Tongue (tissue), 2 donors: ENCODE data around the gene DUSP12. TPM values are rescaled to one million over a fixed set of nuclear protein-coding genes. Genes with fewer than 3 reads are reported as not detected.
"Not testable (repeated sequence)": the region's sequence is repeated elsewhere in the genome, so short reads cannot be mapped to it uniquely, and the experiment has no call there.

Experiments
- DNase-seq: peaks from one replicate; pipeline ENCODE4 v3.0.0-alpha.2; 2015
- total RNA-seq: library from RNA; depleted of rRNA; stranded (reverse); fragments of >200 nt; gene quantifications from one replicate; pipeline ENCODE4 v1.2.3, GENCODE V29; 2014

DUSP12 gene
- total RNA-seq, 1 donor from 2014 or later, result 55.5 TPM

GRCh38 chr1:161727256-161727924, 22.2 kb upstream of the DUSP12 start:
- DNase-seq, result peak; percentile 37

DNA sequence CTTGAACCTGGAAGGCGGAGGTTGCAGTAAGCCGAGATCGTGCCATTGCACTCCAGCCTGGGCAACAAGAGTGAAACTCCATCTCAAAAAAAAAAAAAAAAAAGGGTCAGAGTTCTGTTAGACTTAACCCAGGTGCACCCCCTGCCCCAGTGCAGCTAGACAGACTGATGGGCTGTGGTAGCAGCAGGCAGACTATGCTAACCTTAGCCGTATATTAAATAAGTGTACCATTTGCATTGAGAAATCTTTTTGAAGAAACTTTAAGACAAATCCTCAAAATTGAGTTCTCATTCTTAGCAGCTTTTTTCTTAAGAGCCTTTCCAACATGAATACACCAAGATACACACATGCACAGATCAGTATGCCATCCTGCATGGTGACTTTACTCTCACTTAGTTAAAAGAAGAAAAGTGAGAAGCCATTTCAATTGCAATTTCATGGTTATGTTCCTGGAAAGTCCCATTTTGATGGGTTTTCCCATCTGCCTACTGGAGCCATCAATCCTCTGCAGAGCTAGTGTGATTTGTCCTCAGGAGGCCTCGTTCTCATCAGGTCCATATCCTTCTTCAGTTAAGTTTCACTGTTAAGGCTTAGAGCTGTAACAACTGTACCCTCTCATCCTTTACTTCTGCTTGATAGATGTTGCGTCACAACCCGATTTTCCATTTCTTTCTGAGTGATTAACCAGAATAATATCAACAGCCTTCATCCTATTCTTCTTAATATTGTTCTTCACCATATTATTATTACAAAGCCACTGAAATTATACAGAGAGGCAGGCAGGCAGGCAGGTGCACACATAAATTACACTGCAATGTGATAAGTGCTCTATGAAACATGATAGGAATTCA, 21.0 kb upstream of the DUSP12 start:
- DNase-seq, result no peak

- no peak for DNase-seq
These were observed 19.5 kb upstream of the DUSP12 start for GRCh38 chr1:161730050-161730564.

DNA sequence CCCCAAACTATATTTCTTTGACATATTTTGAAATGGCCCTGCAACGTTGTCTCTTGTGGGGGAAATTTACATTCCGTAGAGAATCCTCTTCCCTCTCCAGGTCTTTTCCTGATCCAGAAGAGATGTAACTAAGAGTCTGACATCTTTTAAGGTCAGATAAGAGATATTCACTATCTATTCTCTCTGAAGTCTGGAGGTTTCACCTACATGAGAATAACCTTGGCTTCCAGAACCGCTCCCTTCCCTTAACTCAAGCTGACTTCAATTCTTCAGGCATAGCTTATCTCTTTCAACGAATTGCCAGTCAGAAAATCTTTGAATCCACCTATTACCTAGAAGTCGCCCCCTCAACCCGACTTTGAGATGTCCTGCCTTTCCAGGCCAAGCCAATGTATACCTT, 18.3 kb upstream of the DUSP12 start:
- DNase-seq, result no peak

GRCh38 chr1:161731981-161732718, 17.4 kb upstream of the DUSP12 start:
- no peak for DNase-seq

DNA sequence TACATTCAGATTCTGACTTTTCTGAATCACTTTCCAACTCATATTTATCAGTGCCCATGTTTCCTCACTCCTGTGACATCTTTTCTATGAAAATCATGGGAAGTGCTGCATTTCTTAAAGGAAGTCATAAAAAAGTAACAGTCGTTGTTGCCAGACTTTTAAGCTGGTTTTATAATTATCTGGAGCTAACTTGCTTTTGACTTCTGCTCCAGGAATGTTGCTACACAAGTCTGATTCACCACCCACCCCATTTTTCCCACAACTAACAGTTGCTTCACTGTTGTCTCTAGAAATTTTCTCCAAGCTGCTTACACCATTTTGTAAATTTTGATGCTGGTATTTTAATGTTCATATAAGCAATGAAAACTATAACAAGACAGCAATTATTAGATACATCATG, 16.1 kb upstream of the DUSP12 start:
- no peak for DNase-seq

DNA sequence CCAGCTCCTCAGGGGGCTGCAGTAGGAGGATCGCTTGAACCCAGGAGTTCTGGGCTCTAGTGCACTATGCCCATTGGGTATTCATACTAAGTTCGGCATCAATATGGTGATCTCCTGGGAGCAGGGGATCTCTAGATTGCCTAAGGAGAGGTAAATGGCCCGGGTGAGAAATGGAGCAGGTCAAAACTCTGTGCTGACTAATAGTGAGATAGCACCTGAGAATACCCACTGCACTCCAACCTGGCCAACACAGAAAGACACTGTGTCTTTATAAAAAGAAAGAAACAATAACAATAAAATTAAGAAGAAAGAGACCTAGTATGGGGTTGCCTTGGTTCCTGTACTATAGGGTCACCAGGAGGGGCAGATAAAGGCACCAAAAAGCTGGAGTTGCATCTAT, 13.7 kb upstream of the DUSP12 start:
- no peak for DNase-seq

- no peak for DNase-seq
These were observed 13.1 kb upstream of the DUSP12 start for GRCh38 chr1:161736335-161736969.

GRCh38 chr1:161737625-161738024, 12.0 kb upstream of the DUSP12 start:
- no peak for DNase-seq

DNA sequence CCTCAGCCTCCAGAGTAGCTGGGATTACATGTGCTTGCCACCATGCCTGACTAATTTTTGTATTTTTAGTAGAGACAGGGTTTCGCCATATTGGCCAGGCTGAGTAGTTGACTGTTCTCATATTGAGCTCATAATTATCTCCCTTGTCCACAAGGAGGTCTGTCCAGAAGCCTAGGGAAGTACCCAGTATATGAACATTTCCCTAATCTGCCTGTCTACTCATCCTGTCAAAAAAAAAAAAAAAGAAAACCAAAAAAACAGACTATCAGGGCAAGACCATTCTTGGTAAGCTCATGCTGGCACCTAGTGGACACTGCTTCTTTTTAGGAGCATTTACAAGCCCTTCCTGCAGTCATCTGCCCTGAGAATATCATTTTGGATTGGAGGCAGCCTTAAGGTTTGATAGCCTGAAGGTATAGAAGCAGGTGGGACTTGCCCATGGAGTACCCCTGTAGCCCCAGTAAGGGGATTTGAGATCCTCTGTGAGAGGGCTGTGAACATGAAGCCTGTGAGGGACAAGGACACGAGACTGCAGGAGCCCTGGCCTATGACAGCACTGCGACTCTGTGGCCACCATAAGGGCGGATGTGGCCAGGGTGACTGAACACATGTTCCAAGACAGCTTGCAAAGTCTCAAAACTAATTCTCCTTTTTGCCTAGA, 10.8 kb upstream of the DUSP12 start:
- peak; percentile 40 for DNase-seq

- DNase-seq, result no peak
These were observed 9.6 kb upstream of the DUSP12 start for GRCh38 chr1:161739865-161740566.

- DNase-seq, result no peak
These were observed 8.7 kb upstream of the DUSP12 start for GRCh38 chr1:161740921-161741320.

GRCh38 chr1:161743231-161743630, 6.4 kb upstream of the DUSP12 start:
- no peak for DNase-seq

DNA sequence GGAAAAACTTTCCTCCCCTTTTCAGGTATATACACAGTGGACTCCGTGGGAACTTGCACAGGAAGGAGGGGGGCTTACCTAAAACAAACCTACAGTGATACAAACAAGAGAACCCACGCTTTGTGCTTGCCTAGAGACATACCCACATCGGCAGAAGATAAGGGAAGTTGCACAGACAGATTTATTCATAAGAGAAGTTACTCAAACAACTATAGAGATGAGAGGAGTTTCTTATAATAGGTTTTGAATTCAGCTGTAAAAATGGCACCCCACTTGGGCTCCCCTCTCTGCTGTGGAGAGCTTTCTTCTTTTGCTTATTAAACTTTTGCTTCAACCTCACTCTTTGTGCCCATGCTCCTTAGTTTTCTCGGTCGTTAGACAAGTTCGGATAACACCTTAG, 1.8 kb upstream of the DUSP12 start:
- DNase-seq, result no peak

GRCh38 chr1:161763522-161764098, 14.0 kb downstream of the DUSP12 start:
- no peak for DNase-seq

DNA sequence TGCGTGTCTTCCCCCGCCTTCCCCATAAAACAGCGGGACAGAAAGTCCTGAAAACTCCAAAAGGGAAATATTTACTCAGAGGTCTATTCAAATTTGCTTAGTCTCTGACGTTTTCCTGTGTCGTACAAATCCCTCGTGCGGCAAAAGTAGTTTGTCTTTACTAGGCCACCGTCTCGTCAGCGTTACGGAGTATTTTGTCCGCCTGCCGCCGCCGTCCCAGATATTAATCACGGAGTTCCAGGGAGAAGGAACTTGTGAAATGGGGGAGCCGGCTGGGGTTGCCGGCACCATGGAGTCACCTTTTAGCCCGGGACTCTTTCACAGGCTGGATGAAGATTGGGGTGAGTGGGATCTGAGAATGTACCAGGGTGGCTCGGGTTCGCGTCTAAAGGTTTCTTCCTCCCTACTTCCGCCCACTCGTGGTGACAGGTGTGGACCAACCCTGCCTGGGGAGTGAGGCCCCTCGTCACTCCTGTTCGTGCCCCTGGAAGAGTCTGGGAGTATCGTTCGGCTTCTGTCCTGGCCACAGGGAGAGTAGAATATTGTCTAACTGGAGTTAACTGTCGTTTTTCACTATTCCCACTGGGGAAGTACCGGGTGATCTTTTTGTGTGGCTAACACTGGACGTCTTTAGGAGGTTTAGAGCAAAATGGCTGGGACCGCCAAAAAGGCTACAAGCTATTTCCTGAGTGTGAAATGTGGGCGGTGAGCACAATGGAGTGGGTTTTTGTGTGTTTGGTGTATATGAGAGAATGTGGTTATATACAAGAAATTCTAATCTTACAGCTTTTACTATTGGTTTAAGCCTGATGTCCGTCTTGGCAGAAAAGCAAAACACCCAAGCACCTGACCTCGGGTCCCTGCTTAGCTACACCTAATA, 16.8 kb downstream of the DUSP12 start, which contains the start of gene ATF6:
Gene ATF6 (plus strand): TSS at position 219 of the 880 bp plus-strand sequence. CDS start 41 bp downstream, at position 260.
- peak; percentile 96 for DNase-seq

DNA sequence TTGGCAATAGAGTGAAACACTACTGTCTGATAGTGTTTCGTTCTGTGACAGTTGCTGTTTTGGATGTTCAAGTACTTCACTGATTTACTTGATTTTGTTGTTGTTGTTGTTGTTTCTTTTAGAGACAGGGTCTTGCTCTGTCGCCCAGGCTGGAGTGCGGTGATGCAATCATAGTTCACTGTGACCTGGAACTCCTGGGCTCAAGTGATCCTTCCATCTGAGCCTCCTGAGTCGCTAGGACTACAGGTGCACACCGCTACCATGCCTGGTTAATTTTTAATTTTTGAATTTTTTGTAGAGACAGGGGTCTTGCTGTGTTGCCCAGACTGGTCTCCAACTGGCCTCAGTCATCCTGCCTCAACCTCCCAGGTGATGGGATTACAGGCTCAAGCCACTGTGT, 18.9 kb downstream of the DUSP12 start:
- no peak for DNase-seq

DNA sequence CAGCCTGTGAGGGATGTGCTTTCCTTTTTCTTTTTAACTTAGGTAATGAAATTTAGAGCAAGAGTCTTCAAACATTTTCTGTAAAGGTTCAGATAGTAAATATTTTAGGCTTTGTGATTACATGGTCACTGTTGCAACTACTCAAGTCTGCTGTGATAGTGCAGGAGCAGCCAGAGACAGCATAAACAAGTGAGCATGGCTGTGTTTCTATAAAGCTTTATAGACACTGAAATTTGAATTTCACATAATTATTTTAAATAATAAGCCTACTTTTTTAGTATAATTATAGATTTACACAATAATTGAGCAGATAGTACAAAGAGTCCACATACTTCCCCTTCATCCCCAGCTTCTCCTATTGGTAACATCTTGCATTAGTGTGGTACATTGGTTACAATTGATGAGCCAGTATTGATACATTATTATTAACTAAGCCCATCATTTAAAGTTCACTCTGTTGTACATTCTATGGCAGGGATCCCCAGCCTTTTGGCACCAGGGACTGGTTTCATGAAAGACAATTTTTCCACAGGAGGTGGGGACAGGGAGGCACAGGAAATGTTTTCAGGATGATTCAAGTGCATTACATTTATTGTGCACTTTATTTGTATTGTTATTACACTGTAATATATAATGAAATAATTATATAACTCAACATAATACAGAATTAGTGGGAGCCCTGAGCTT, 19.5 kb downstream of the DUSP12 start:
- DNase-seq, result no peak

DNA sequence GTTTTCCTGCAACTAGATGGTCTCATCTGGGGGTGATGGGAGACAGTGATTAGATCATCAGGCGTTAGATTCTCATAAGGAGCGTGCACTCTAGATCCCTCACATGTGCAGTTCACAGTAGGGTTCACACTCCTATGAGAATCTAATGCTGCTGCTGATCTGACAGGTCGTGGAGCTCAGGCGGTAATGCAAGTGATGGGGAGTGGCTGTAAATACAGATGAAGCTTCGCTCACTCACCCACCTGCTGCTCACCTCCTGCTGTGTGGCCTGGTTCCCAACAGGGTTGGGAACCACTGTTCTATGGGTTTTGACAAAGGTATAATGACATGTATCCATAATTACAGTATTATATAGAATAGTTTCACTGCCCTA, 20.1 kb downstream of the DUSP12 start:
- not testable (repeated sequence) for DNase-seq
